ENCODE measurements around the gene RBM22.
"Not testable (repeated sequence)": the region's sequence is repeated elsewhere in the genome, so short reads cannot be mapped to it uniquely, and the experiment has no call there.

Gene RBM22

GRCh38 chr5:150700594-150701377 lies at the start of gene RBM22:
Gene RBM22, minus strand, starts transcription at chr5:150701062. Its CDS starts 77 bp downstream, at chr5:150700985.
- in situ Hi-C loops (cut with HindIII; ENCODE audit: low sequenced_read_pairs): no loop called here

GRCh38 chr5:150750469-150750868 lies 49.6 kb upstream of the RBM22 start:
- in situ Hi-C loops (cut with HindIII; ENCODE audit: low sequenced_read_pairs): no loop called here

DNA sequence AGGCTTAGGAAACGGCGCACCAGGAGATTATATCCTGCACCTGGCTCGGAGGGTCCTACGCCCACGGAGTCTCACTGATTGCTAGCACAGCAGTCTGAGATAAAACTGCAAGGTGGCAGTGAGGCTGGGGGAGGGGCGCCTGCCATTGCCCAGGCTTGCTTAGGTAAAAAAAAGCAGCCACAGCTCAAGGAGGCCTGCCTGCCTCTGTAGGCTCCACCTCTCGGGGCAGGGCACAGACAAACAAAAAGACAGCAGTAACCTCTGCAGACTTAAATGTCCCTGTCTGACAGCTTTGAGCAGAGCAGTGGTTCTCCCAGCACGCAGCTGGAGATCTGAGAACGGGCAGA lies 42.3 kb upstream of the RBM22 start:
- in situ Hi-C loops (cut with HindIII; ENCODE audit: low sequenced_read_pairs): not testable (repeated sequence)

DNA sequence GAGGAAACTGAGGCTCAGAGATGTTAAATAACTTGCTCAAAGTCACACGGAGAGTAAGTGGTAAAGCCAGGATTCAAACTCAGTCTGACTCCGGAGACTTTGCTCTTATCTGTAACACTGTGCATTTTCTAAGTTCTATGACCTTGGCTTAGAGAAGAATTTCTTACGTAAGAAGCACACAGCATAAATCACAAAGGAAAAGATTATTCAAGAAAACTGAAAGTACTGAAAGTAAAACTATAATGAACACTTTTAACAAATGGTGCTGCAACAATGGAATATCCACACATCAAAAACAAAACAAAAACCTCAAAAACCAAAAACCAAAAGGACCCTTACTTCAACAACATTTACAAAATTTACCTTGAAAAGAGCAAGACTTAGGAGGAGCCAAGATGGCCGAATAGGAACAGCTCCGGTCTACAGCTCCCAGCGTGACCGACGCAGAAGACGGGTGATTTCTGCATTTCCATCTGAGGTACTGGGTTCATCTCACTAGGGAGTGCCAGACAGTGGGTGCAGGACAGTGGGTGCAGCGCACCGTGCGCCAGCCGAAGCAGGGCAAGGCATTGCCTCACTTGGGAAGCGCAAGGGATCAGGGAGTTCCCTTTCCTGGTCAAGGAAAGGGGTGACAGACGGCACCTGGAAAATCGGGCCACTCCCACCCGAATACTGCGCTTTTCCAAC lies 41.7 kb upstream of the RBM22 start:
- in situ Hi-C loops (cut with HindIII; ENCODE audit: low sequenced_read_pairs): not testable (repeated sequence)

- in situ Hi-C loops (cut with HindIII; ENCODE audit: low sequenced_read_pairs): no loop called here
These were observed 40.1 kb upstream of the RBM22 start for GRCh38 chr5:150740992-150741391.

DNA sequence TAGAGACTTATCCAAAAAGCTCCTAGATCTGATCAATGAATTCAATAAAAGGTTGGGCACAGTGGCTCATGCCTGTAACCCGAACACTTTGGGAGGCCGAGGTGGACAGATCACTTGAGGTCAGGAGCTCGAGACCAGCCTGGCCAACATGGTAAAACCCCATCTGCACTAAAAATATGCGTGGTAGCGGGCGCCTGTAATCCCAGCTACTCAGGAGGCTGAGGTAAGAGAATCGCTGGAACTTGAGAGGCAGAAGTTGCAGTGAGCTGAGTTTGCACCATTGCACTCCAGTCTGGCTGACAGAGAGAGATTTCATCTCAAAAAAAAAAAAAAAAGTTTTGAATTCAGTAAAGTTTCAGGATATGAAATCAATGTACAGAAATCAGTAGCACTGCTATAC lies 38.0 kb upstream of the RBM22 start:
- in situ Hi-C loops (cut with HindIII; ENCODE audit: low sequenced_read_pairs): no loop called here

DNA sequence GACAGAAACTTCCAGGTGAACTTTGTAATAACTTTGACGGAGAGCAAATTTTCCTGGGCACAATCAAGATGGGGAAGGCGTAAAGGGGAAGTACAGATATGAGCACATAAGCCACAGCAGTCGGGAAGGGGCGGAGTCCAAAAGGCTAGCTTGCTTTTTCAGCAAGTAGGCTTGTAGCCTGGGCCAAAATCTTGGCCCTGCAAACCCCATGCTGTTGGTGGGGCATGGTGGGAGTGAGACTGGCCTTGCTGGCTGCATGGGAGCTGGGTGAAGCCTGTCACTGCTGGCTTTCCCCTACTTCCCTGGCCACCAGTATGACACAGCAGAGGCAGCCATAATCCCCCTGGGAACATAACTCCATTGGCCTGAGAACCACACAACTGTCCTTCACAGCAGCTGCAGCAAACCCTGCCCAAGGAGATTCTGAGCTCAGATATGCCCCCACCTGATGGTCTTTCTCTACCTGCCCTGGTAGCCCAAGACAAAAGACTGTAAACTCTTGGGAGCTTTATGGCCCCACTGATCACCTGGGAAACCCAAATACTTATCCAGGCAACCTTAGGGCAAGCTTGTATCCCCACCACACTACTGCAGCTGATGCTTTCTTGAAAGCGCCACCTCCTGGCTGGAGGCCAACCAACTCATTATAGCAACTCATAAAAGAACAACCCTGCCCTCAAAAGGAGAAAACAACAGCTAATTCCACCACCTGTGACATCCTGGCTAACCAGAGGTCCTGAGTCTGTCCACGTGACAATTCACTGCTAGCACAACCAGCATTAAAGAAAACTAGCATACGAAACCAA lies 33.9 kb upstream of the RBM22 start:
- in situ Hi-C loops (cut with HindIII; ENCODE audit: low sequenced_read_pairs): no loop called here

GRCh38 chr5:150731669-150732242 lies 30.9 kb upstream of the RBM22 start:
- in situ Hi-C loops (cut with HindIII; ENCODE audit: low sequenced_read_pairs): no loop called here

DNA sequence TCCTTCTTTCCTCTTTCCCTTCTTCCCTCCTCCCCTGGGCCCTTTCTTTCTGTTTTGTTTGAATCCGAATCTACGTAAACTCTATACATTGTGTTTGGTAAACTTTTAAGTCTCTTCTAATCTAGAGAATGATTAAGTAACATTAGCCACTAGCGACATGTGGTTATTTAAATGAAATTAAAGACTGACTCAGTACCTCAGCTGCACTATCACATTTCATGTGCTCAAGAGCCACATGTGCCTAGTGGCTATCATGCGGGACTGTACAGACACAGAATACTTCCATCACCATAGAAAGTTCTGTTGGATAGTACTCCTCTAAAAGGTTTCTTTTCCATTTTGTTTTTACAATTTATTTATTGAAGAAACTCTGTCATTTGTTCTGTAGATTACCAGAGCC lies 29.0 kb upstream of the RBM22 start:
- in situ Hi-C loops (cut with HindIII; ENCODE audit: low sequenced_read_pairs): no loop called here

DNA sequence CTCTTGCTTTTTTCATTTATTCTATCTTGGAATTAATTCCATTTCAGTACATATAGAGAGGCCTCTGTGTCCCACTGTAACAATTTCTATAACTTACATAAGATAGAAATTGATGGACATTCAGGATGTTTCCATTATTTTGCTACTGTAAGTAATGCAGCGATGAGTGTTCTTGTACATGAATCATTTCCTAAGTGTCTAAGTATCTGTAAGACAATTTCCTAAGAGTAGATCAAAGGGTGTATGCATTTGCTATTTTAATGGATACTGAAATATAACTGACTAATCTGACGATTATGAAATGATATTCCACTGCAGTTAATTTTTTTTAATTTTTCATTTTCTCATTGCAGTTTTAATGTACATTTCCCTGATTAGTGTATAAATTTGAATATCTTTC lies 23.0 kb upstream of the RBM22 start:
- in situ Hi-C loops (cut with HindIII; ENCODE audit: low sequenced_read_pairs): no loop called here

- in situ Hi-C loops (cut with HindIII; ENCODE audit: low sequenced_read_pairs): no loop called here
These were observed 9.3 kb upstream of the RBM22 start for GRCh38 chr5:150710165-150710564.

GRCh38 chr5:150706776-150707390 lies 6.0 kb upstream of the RBM22 start:
- in situ Hi-C loops (cut with HindIII; ENCODE audit: low sequenced_read_pairs): no loop called here

- in situ Hi-C loops (cut with HindIII; ENCODE audit: low sequenced_read_pairs): no loop called here
These were observed 2.9 kb upstream of the RBM22 start for GRCh38 chr5:150703762-150704161.

- in situ Hi-C loops (cut with HindIII; ENCODE audit: low sequenced_read_pairs): no loop called here
These were observed 642 bp downstream of the RBM22 start for GRCh38 chr5:150700246-150700593.

- in situ Hi-C loops (cut with HindIII; ENCODE audit: low sequenced_read_pairs): no loop called here
These were observed 6.2 kb downstream of the RBM22 start for GRCh38 chr5:150694612-150695011.

DNA sequence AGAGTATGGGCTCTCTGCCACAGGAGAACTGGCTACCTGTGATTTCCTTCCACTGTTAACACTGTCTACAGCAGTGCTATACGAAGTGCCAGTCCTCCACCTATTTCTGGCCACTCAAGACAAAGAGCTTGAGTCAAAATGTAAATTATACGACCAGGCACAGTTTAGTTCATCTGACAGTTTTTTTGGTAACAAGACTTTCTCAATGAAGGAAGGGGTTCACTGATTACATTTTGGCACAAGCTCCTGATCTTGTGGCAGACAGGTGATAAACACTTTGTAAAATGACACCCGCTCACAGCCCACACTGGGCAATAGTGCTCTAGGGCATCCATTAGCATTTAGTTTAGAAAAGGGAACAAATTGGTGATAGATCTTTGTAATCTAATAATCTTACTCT lies 8.6 kb downstream of the RBM22 start:
- in situ Hi-C loops (cut with HindIII; ENCODE audit: low sequenced_read_pairs): no loop called here

- in situ Hi-C loops (cut with HindIII; ENCODE audit: low sequenced_read_pairs): no loop called here
These were observed 10.1 kb downstream of the RBM22 start for GRCh38 chr5:150690760-150691159.

DNA sequence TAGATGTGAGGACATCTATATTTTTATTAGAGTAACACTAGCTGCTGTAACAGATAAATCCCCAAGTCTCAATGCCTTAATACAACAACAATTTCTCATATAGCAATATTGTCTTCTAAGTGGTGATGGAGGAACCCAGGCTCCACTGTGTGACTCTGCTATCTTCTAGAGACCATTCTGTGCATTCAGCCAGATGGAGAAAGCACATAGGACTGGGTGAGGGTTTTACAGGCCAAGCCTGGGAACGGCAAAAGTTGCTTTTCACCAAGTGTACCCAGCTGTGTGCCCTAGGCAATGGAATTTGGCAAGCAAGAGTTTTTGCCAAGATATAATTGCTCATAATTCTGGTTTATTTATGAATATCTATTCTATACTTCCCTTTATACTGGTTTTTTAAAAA lies 11.7 kb downstream of the RBM22 start:
- in situ Hi-C loops (cut with HindIII; ENCODE audit: low sequenced_read_pairs): no loop called here

- in situ Hi-C loops (cut with HindIII; ENCODE audit: low sequenced_read_pairs): no loop called here
These were observed 24.3 kb downstream of the RBM22 start for GRCh38 chr5:150676578-150676977.

- in situ Hi-C loops (cut with HindIII; ENCODE audit: low sequenced_read_pairs): no loop called here
These were observed 25.8 kb downstream of the RBM22 start for GRCh38 chr5:150675069-150675468.

- in situ Hi-C loops (cut with HindIII; ENCODE audit: low sequenced_read_pairs): no loop called here
These were observed 26.5 kb downstream of the RBM22 start for GRCh38 chr5:150674341-150674821.

Measured in DLD1 (cell line).